ENCODE data around the gene IL10. TPM values are rescaled to one million over a fixed set of nuclear protein-coding genes. Genes with fewer than 3 reads are reported as not detected.
"Not testable (repeated sequence)": the region's sequence is repeated elsewhere in the genome, so short reads cannot be mapped to it uniquely, and the experiment has no call there.

IL10 gene
- polyA plus RNA-seq, 1 donor (not counting 4 experiments of a cell fraction or from before 2014, with no cell fraction given): not detected

DNA sequence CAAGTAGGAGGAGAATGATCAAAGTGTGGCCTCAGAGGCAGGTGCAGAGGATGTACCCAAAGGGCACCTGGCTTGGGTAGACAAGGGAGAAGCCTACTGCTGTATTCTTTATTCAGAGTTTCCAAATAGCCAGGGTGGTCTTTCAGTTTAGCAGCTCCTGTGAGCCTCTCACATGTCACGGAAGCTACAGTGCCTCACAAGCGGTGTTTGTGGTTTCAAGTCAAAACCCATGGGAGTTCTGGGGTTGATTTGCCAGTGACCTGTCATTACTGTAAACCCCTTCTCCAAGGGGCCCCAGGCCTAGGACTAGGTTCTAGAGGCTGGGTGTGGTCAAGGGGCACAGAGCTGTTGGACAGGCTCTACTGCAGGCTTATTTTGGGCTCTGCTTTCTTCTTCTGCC is 10.2 kb upstream of the IL10 start:
- H3K9me3 ChIP-seq (ENCODE audit: control insufficient read depth, low read depth, low read length): no peaks in the 10 kb centered on the region
- no peak overlapping the region for H3K4me3 ChIP-seq (ENCODE audit: control insufficient read depth in 2 of 3, extremely low read depth in 1 of 3, insufficient read depth in 2 of 3, low read depth in 1 of 3, low read length in 3 of 3)
- TF ChIP-seq CTCF (optimal IDR thresholded peaks at IDR 0.05 in 1 of 3, IDR thresholded peaks at IDR 0.05 in 1 of 3, conservative IDR thresholded peaks at IDR 0.05 in 1 of 3; ENCODE audit: extremely low read depth in 1 of 3, insufficient read depth in 2 of 3, low read length in 3 of 3) (no peak), EZH2 (IDR thresholded peaks at IDR 0.05; ENCODE audit: low read length) (no peak)
- DNase-seq (ENCODE audit: low read depth, low spot score): no peak
- no peak overlapping the region for H2AFZ ChIP-seq (ENCODE audit: control insufficient read depth, low read length)
- no peak overlapping the region for H3K9ac ChIP-seq (ENCODE audit: control insufficient read depth, extremely low read depth, insufficient read depth, low read length)
- no peaks in the 10 kb centered on the region for H3K79me2 ChIP-seq (ENCODE audit: control insufficient read depth, insufficient read depth, low read length)
- H3K9me1 ChIP-seq (ENCODE audit: control insufficient read depth, extremely low read depth, insufficient read depth, low read length): no peaks in the 10 kb centered on the region
- no peak overlapping the region for H3K4me2 ChIP-seq (ENCODE audit: control insufficient read depth, extremely low read depth, insufficient read depth, low read depth, low read length)
- dilution Hi-C loops (cut with MboI; ENCODE audit: extremely low pct_ligation_motif_present, low sequenced_read_pairs): no loop called here
- H3K36me3 ChIP-seq (ENCODE audit: control insufficient read depth in 2 of 2, extremely low read depth in 1 of 2, insufficient read depth in 2 of 2, low read length in 2 of 2): no peaks in the 10 kb centered on the region
- H4K20me1 ChIP-seq (ENCODE audit: control insufficient read depth, extremely low read depth, insufficient read depth, low read length): no peaks in the 10 kb centered on the region
- H3K4me1 ChIP-seq (ENCODE audit: control insufficient read depth, extremely low read depth, insufficient read depth, low read length): no peaks in the 10 kb centered on the region
- H3K27me3 ChIP-seq (ENCODE audit: control insufficient read depth, extremely low read depth, insufficient read depth, low read length): no peaks in the 10 kb centered on the region
- no peak for FAIRE-seq
- no peak overlapping the region for H3K27ac ChIP-seq (ENCODE audit: control insufficient read depth, insufficient read depth, low read length)

GRCh38 chr1:206779638-206780037 is 7.3 kb upstream of the IL10 start:
- no peaks in the 10 kb centered on the region for H3K36me3 ChIP-seq (ENCODE audit: control insufficient read depth in 2 of 2, extremely low read depth in 1 of 2, insufficient read depth in 2 of 2, low read length in 2 of 2)
- no peaks in the 10 kb centered on the region for H3K79me2 ChIP-seq (ENCODE audit: control insufficient read depth, insufficient read depth, low read length)
- H3K9ac ChIP-seq (ENCODE audit: control insufficient read depth, extremely low read depth, insufficient read depth, low read length): no peak overlapping the region
- H3K4me3 ChIP-seq (ENCODE audit: control insufficient read depth in 2 of 3, extremely low read depth in 1 of 3, insufficient read depth in 2 of 3, low read depth in 1 of 3, low read length in 3 of 3): no peak overlapping the region
- TF ChIP-seq EZH2 (IDR thresholded peaks at IDR 0.05; ENCODE audit: low read length): no peak
- no peak for TF ChIP-seq CTCF (optimal IDR thresholded peaks at IDR 0.05 in 1 of 3, IDR thresholded peaks at IDR 0.05 in 1 of 3, conservative IDR thresholded peaks at IDR 0.05 in 1 of 3; ENCODE audit: extremely low read depth in 1 of 3, insufficient read depth in 2 of 3, low read length in 3 of 3)
- dilution Hi-C loops (cut with MboI; ENCODE audit: extremely low pct_ligation_motif_present, low sequenced_read_pairs): no loop called here
- no peak overlapping the region for H3K4me2 ChIP-seq (ENCODE audit: control insufficient read depth, extremely low read depth, insufficient read depth, low read depth, low read length)
- no peak overlapping the region for H2AFZ ChIP-seq (ENCODE audit: control insufficient read depth, low read length)
- H3K9me3 ChIP-seq (ENCODE audit: control insufficient read depth, low read depth, low read length): no peaks in the 10 kb centered on the region
- FAIRE-seq: no peak
- H3K27me3 ChIP-seq (ENCODE audit: control insufficient read depth, extremely low read depth, insufficient read depth, low read length): peaks cover 6% of the 10 kb centered on the region
- no peaks in the 10 kb centered on the region for H3K4me1 ChIP-seq (ENCODE audit: control insufficient read depth, extremely low read depth, insufficient read depth, low read length)
- no peak overlapping the region for H3K27ac ChIP-seq (ENCODE audit: control insufficient read depth, insufficient read depth, low read length)
- H3K9me1 ChIP-seq (ENCODE audit: control insufficient read depth, extremely low read depth, insufficient read depth, low read length): no peaks in the 10 kb centered on the region
- no peak for DNase-seq (ENCODE audit: low read depth, low spot score)
- H4K20me1 ChIP-seq (ENCODE audit: control insufficient read depth, extremely low read depth, insufficient read depth, low read length): no peaks in the 10 kb centered on the region

GRCh38 chr1:206778911-206779310 is 6.6 kb upstream of the IL10 start:
- FAIRE-seq; H2AFZ ChIP-seq (ENCODE audit: control insufficient read depth, low read length); H4K20me1 ChIP-seq (ENCODE audit: control insufficient read depth, extremely low read depth, insufficient read depth, low read length); H3K27ac ChIP-seq (ENCODE audit: control insufficient read depth, insufficient read depth, low read length); H3K4me3 ChIP-seq (ENCODE audit: control insufficient read depth in 2 of 3, extremely low read depth in 1 of 3, insufficient read depth in 2 of 3, low read depth in 1 of 3, low read length in 3 of 3); H3K36me3 ChIP-seq (ENCODE audit: control insufficient read depth in 2 of 2, extremely low read depth in 1 of 2, insufficient read depth in 2 of 2, low read length in 2 of 2); H3K9me3 ChIP-seq (ENCODE audit: control insufficient read depth, low read depth, low read length); H3K4me1 ChIP-seq (ENCODE audit: control insufficient read depth, extremely low read depth, insufficient read depth, low read length); H3K9me1 ChIP-seq (ENCODE audit: control insufficient read depth, extremely low read depth, insufficient read depth, low read length); H3K4me2 ChIP-seq (ENCODE audit: control insufficient read depth, extremely low read depth, insufficient read depth, low read depth, low read length); DNase-seq (ENCODE audit: low read depth, low spot score); H3K9ac ChIP-seq (ENCODE audit: control insufficient read depth, extremely low read depth, insufficient read depth, low read length); H3K79me2 ChIP-seq (ENCODE audit: control insufficient read depth, insufficient read depth, low read length); dilution Hi-C loops (cut with MboI; ENCODE audit: extremely low pct_ligation_motif_present, low sequenced_read_pairs): not testable (repeated sequence)
- H3K27me3 ChIP-seq (ENCODE audit: control insufficient read depth, extremely low read depth, insufficient read depth, low read length): peaks cover 13% of the 10 kb centered on the region

Data from keratinocyte (primary cell).